ENCODE measurements around the gene SGSM2.

The SGSM2 gene

GRCh38 chr17:2363318-2363717 is 26.0 kb downstream of the SGSM2 start:
- no peak for TF ChIP-seq TCF12 (IDR thresholded peaks at IDR 0.05; ENCODE audit: low read depth)
- no peak for TF ChIP-seq RAD21 (IDR thresholded peaks at IDR 0.05; ENCODE audit: low read depth)
- no peak for TF ChIP-seq NFIC (IDR thresholded peaks at IDR 0.05)
- no peak for TF ChIP-seq CEBPB (IDR thresholded peaks at IDR 0.05)
- TF ChIP-seq ZBTB7A (IDR thresholded peaks at IDR 0.05; ENCODE audit: low read depth), result no peak
- no peak for TF ChIP-seq EP300 (IDR thresholded peaks at IDR 0.05; ENCODE audit: borderline replicate concordance)
- TF ChIP-seq REST (IDR thresholded peaks at IDR 0.05; ENCODE audit: low read depth), result no peak
- TF ChIP-seq TAF1 (IDR thresholded peaks at IDR 0.05; ENCODE audit: low read depth), result no peak
- no peak for TF ChIP-seq MAX (IDR thresholded peaks at IDR 0.05)
- TF ChIP-seq CREB1 (IDR thresholded peaks at IDR 0.05; ENCODE audit: low read depth), result no peak
- no peak for TF ChIP-seq FOXM1 (IDR thresholded peaks at IDR 0.05; ENCODE audit: borderline replicate concordance, low read depth)
- TF ChIP-seq EGR1 (IDR thresholded peaks at IDR 0.05), result no peak
- no peak for TF ChIP-seq TEAD4 (IDR thresholded peaks at IDR 0.05)
- no peak for TF ChIP-seq USF1 (IDR thresholded peaks at IDR 0.05)
- TF ChIP-seq YY1 (IDR thresholded peaks at IDR 0.05; ENCODE audit: low read depth), result no peak

- TF ChIP-seq EP300 (IDR thresholded peaks at IDR 0.05; ENCODE audit: borderline replicate concordance) (no peak), FOXM1 (IDR thresholded peaks at IDR 0.05; ENCODE audit: borderline replicate concordance, low read depth) (no peak), TAF1 (IDR thresholded peaks at IDR 0.05; ENCODE audit: low read depth) (no peak), CREB1 (IDR thresholded peaks at IDR 0.05; ENCODE audit: low read depth) (no peak), MAX (IDR thresholded peaks at IDR 0.05) (no peak), ZBTB7A (IDR thresholded peaks at IDR 0.05; ENCODE audit: low read depth) (no peak), REST (IDR thresholded peaks at IDR 0.05; ENCODE audit: low read depth) (no peak), YY1 (IDR thresholded peaks at IDR 0.05; ENCODE audit: low read depth) (no peak), CEBPB (IDR thresholded peaks at IDR 0.05) (no peak)
These were observed 26.8 kb downstream of the SGSM2 start for GRCh38 chr17:2363851-2364762.

GRCh38 chr17:2364763-2365116 is 27.4 kb downstream of the SGSM2 start:
- TF ChIP-seq TCF12 (IDR thresholded peaks at IDR 0.05; ENCODE audit: low read depth), result no peak
- no peak for TF ChIP-seq YY1 (IDR thresholded peaks at IDR 0.05; ENCODE audit: low read depth)

GRCh38 chr17:2365132-2365531 is 27.8 kb downstream of the SGSM2 start:
- TF ChIP-seq YY1 (IDR thresholded peaks at IDR 0.05; ENCODE audit: low read depth) (no peak), FOXM1 (IDR thresholded peaks at IDR 0.05; ENCODE audit: borderline replicate concordance, low read depth) (no peak), REST (IDR thresholded peaks at IDR 0.05; ENCODE audit: low read depth) (no peak), TCF12 (IDR thresholded peaks at IDR 0.05; ENCODE audit: low read depth) (no peak), USF1 (IDR thresholded peaks at IDR 0.05) (no peak), MAX (IDR thresholded peaks at IDR 0.05) (no peak), NFIC (IDR thresholded peaks at IDR 0.05) (no peak), TEAD4 (IDR thresholded peaks at IDR 0.05) (no peak), CEBPB (IDR thresholded peaks at IDR 0.05) (no peak), ZBTB7A (IDR thresholded peaks at IDR 0.05; ENCODE audit: low read depth) (no peak), TAF1 (IDR thresholded peaks at IDR 0.05; ENCODE audit: low read depth) (no peak), RAD21 (IDR thresholded peaks at IDR 0.05; ENCODE audit: low read depth) (no peak), EP300 (IDR thresholded peaks at IDR 0.05; ENCODE audit: borderline replicate concordance) (no peak)

All from Ishikawa (cell line).